ENCODE data around the gene TSHZ3. TPM values are rescaled to one million over a fixed set of nuclear protein-coding genes. Genes with fewer than 3 reads are reported as not detected.

TSHZ3 gene
- total RNA-seq (ENCODE audit: low replicate concordance), result 3.1 and 21.2 TPM in 2 replicates
- long read RNA-seq, full-length matches to known transcripts, result 1 of 5 reads
- long read RNA-seq, partial matches to known transcripts, result 0 of 5 reads
- long read RNA-seq, other reads (novel, unspliced or antisense), result 4 of 5 reads

- Mint-ChIP-seq H3K4me3 (peak within 1 kb of the TSS; percentile 89), H3K27me3 (peaks cover 72% of the 10 kb centered on the region), H3K27ac (peak within 1 kb of the TSS; percentile 14), H3K4me1 (ENCODE audit: unreplicated experiment) (peaks cover 42% of the 10 kb centered on the region), H3K36me3 (peaks cover 3% of the 10 kb centered on the region), H3K9me3 (no peaks in the 10 kb centered on the region)
- DNase-seq (ENCODE audit: extremely low spot score, unreplicated experiment), result peak; percentile 82
- TF ChIP-seq CTCF (conservative IDR thresholded peaks at IDR 0.05), result peak; percentile 35
Measured at GRCh38 chr19:31349160-31349881, at the start of gene TSHZ3. Gene TSHZ3 (minus strand): TSS chr19:31349436. CDS start chr19:31349219, 217 bp downstream.

- no peak overlapping the region for H3K4me3 Mint-ChIP-seq
- H3K9me3 Mint-ChIP-seq, result no peaks in the 10 kb centered on the region
- no peaks in the 10 kb centered on the region for H3K36me3 Mint-ChIP-seq
- H3K27me3 Mint-ChIP-seq, result peaks cover 37% of the 10 kb centered on the region
- no peak for TF ChIP-seq CTCF (conservative IDR thresholded peaks at IDR 0.05)
- DNase-seq (ENCODE audit: extremely low spot score, unreplicated experiment), result no peak
- no peak overlapping the region for H3K27ac Mint-ChIP-seq
- H3K4me1 Mint-ChIP-seq (ENCODE audit: unreplicated experiment), result no peaks in the 10 kb centered on the region
Measured at GRCh38 chr19:31397308-31397707, 48.1 kb upstream of the TSHZ3 start.

GRCh38 chr19:31392464-31392863, 43.2 kb upstream of the TSHZ3 start:
- peaks cover 6% of the 10 kb centered on the region for H3K4me1 Mint-ChIP-seq (ENCODE audit: unreplicated experiment)
- DNase-seq (ENCODE audit: extremely low spot score, unreplicated experiment), result no peak
- no peaks in the 10 kb centered on the region for H3K9me3 Mint-ChIP-seq
- no peak for TF ChIP-seq CTCF (conservative IDR thresholded peaks at IDR 0.05)
- no peaks in the 10 kb centered on the region for H3K36me3 Mint-ChIP-seq
- H3K4me3 Mint-ChIP-seq, result no peak overlapping the region
- no peak overlapping the region for H3K27ac Mint-ChIP-seq
- H3K27me3 Mint-ChIP-seq, result peaks cover 18% of the 10 kb centered on the region

GRCh38 chr19:31391518-31391917, 42.3 kb upstream of the TSHZ3 start:
- DNase-seq (ENCODE audit: extremely low spot score, unreplicated experiment), result no peak
- H3K4me3 Mint-ChIP-seq, result no peak overlapping the region
- no peaks in the 10 kb centered on the region for H3K9me3 Mint-ChIP-seq
- H3K36me3 Mint-ChIP-seq, result no peaks in the 10 kb centered on the region
- no peak for TF ChIP-seq CTCF (conservative IDR thresholded peaks at IDR 0.05)
- H3K4me1 Mint-ChIP-seq (ENCODE audit: unreplicated experiment), result peaks cover 8% of the 10 kb centered on the region
- H3K27ac Mint-ChIP-seq, result no peak overlapping the region
- peaks cover 21% of the 10 kb centered on the region for H3K27me3 Mint-ChIP-seq

- DNase-seq (ENCODE audit: extremely low spot score, unreplicated experiment), result no peak
- Mint-ChIP-seq H3K36me3 (no peaks in the 10 kb centered on the region), H3K4me1 (ENCODE audit: unreplicated experiment) (peaks cover 11% of the 10 kb centered on the region), H3K27ac (no peak overlapping the region), H3K9me3 (no peaks in the 10 kb centered on the region), H3K27me3 (peaks cover 17% of the 10 kb centered on the region), H3K4me3 (no peak overlapping the region)
- TF ChIP-seq CTCF (conservative IDR thresholded peaks at IDR 0.05), result no peak
Measured at GRCh38 chr19:31390711-31391110, 41.5 kb upstream of the TSHZ3 start.

All from type B pancreatic cell (in vitro differentiated cells).